H9 (cell line): Measurements from ENCODE around the gene TBC1D12. TPM values are rescaled to one million over a fixed set of nuclear protein-coding genes. Genes with fewer than 3 reads are reported as not detected.

Source experiments
- DNase-seq: peaks from one replicate; pipeline ENCODE4 v3.0.0-alpha.2; 2017
- H2AFZ ChIP-seq: one replicate; pipeline ENCODE4 v1.6.1; 2013; ENCODE audit warnings: mild to moderate bottlenecking, low read length, control low read depth, moderate library complexity
- H2AK5ac ChIP-seq: 2 replicates; pipeline ENCODE4 v1.6.1; 2013; ENCODE audit warnings: low read length, control low read depth, mixed read lengths; ENCODE audit not compliant: insufficient read length
- H2BK120ac ChIP-seq: one replicate; pipeline ENCODE4 v1.6.1; 2013; ENCODE audit warnings: low read depth, mild to moderate bottlenecking, low read length, control low read depth, inconsistent platforms; ENCODE audit not compliant: poor library complexity, severe bottlenecking
- H2BK12ac ChIP-seq: 2 replicates; pipeline ENCODE4 v1.6.1; 2013; ENCODE audit warnings: low read length, control low read depth, mixed read lengths, low read depth; ENCODE audit not compliant: insufficient read length
- H2BK15ac ChIP-seq: 2 replicates; pipeline ENCODE4 v1.6.1; 2013; ENCODE audit warnings: low read depth, low read length, control low read depth
- H2BK20ac ChIP-seq: one replicate; pipeline ENCODE4 v1.6.1; 2013; ENCODE audit warnings: low read depth, mild to moderate bottlenecking, low read length, control low read depth, inconsistent platforms; ENCODE audit not compliant: poor library complexity, severe bottlenecking
- H2BK5ac ChIP-seq: 2 replicates; pipeline ENCODE4 v1.6.1; 2013; ENCODE audit warnings: low read length, control low read depth, mixed read lengths; ENCODE audit not compliant: insufficient read length
- H3K14ac ChIP-seq: 2 replicates; pipeline ENCODE4 v1.6.1; 2013; ENCODE audit warnings: low read length, control low read depth; ENCODE audit not compliant: insufficient read depth
- H3K18ac ChIP-seq: 2 replicates; pipeline ENCODE4 v1.6.1; 2013; ENCODE audit warnings: low read depth, mild to moderate bottlenecking, mixed read lengths, low read length, control low read depth; ENCODE audit not compliant: insufficient read length
- H3K23ac ChIP-seq: 2 replicates; pipeline ENCODE4 v1.6.1; 2013; ENCODE audit warnings: low read length, control low read depth, mixed read lengths, low read depth; ENCODE audit not compliant: insufficient read length
- H3K23me2 ChIP-seq: 2 replicates; pipeline ENCODE4 v1.6.1; 2013; ENCODE audit warnings: low read depth, mild to moderate bottlenecking, mixed read lengths, low read length, control low read depth; ENCODE audit not compliant: insufficient read length, poor library complexity, severe bottlenecking
- H3K27ac ChIP-seq: 2 replicates; pipeline ENCODE4 v1.5.1; 2013; ENCODE audit warnings: low read length, control low read depth, mixed read lengths, low read depth; ENCODE audit not compliant: insufficient read length
- H3K27me3 ChIP-seq: 2 replicates; pipeline ENCODE4 v1.6.1; 2013; ENCODE audit warnings: low read length, control low read depth, inconsistent platforms; ENCODE audit not compliant: insufficient read depth
- H3K4ac ChIP-seq: 2 replicates; pipeline ENCODE4 v1.6.1; 2013; ENCODE audit warnings: low read depth, mild to moderate bottlenecking, control low read depth, inconsistent platforms, low read length, moderate library complexity
- H3K4me1 ChIP-seq: 2 replicates; pipeline ENCODE4 v1.6.1; 2013; ENCODE audit warnings: low read length, control low read depth, inconsistent platforms; ENCODE audit not compliant: insufficient read depth
- H3K4me2 ChIP-seq: 2 replicates; pipeline ENCODE4 v1.6.1; 2013; ENCODE audit warnings: low read length, control low read depth, mixed read lengths; ENCODE audit not compliant: insufficient read length, insufficient read depth
- H3K56ac ChIP-seq: 2 replicates; pipeline ENCODE4 v1.6.1; 2013; ENCODE audit warnings: low read depth, mild to moderate bottlenecking, mixed read lengths, low read length, control low read depth; ENCODE audit not compliant: insufficient read length
- H3K79me1 ChIP-seq: 2 replicates; pipeline ENCODE4 v1.6.1; 2013; ENCODE audit warnings: low read depth, mild to moderate bottlenecking, moderate library complexity, low read length, control low read depth, inconsistent platforms; ENCODE audit not compliant: insufficient read depth, poor library complexity, severe bottlenecking
- H3K79me2 ChIP-seq: 2 replicates; pipeline ENCODE4 v1.6.1; 2013; ENCODE audit warnings: low read length, control low read depth, inconsistent platforms; ENCODE audit not compliant: insufficient read depth
- H3K9ac ChIP-seq: 2 replicates; pipeline ENCODE4 v1.6.1; 2013; ENCODE audit warnings: low read length, control low read depth, mixed read lengths; ENCODE audit not compliant: insufficient read length; ENCODE audit errors: extremely low read depth
- H3K9me3 ChIP-seq: one replicate; pipeline ENCODE4 v1.6.1; 2013; ENCODE audit warnings: low read depth, low read length, inconsistent platforms; ENCODE audit not compliant: control insufficient read depth
- H3T11ph ChIP-seq: one replicate; pipeline ENCODE4 v1.6.1; 2013; ENCODE audit warnings: mild to moderate bottlenecking, low read length, control low read depth, inconsistent platforms
- H4K20me1 ChIP-seq: one replicate; pipeline ENCODE4 v1.6.1; 2013; ENCODE audit not compliant: control insufficient read depth, insufficient read length, insufficient read depth
- H4K5ac ChIP-seq: 2 replicates; pipeline ENCODE4 v1.6.1; 2013; ENCODE audit warnings: low read depth, mild to moderate bottlenecking, mixed read lengths, low read length, control low read depth; ENCODE audit not compliant: insufficient read length
- H4K8ac ChIP-seq: replicated peaks from 2 replicates; pipeline ENCODE4 v1.6.1; 2013; ENCODE audit warnings: low read length, control low read depth, mixed read lengths, low read depth; ENCODE audit not compliant: insufficient read length
- H4K91ac ChIP-seq: 2 replicates; pipeline ENCODE4 v1.6.1; 2013; ENCODE audit warnings: low read depth, mild to moderate bottlenecking, moderate library complexity, mixed read lengths, low read length, control low read depth; ENCODE audit not compliant: insufficient read length
- H3K27ac Mint-ChIP-seq, 3 experiments: 2 replicates in 2 of 3; 3 replicates in 1 of 3; pipeline ENCODE4 v1.8.0; 2020 to 2021; ENCODE audit warnings: mixed read lengths in 3 of 3, mild to moderate bottlenecking in 1 of 3, moderate library complexity in 1 of 3
- H3K27me3 Mint-ChIP-seq: 2 replicates; pipeline ENCODE4 v1.8.0; 2021; ENCODE audit warnings: low read depth, mild to moderate bottlenecking, moderate library complexity, mixed read lengths
- H3K36me3 Mint-ChIP-seq, 3 experiments: 2 replicates in 2 of 3; 3 replicates in 1 of 3; pipeline ENCODE4 v1.8.0; 2020 to 2021; ENCODE audit warnings: low read depth in 3 of 3, mixed read lengths in 3 of 3; ENCODE audit not compliant: insufficient read depth in 1 of 3
- H3K4me1 Mint-ChIP-seq, 2 experiments: 2 replicates each; pipeline ENCODE4 v1.8.0; 2020; ENCODE audit warnings: mixed read lengths in 2 of 2
- H3K4me3 Mint-ChIP-seq, 2 experiments: 2 replicates in 1 of 2; 3 replicates in 1 of 2; pipeline ENCODE4 v1.8.0; 2020 to 2021; ENCODE audit warnings: mild to moderate bottlenecking in 2 of 2, mixed read lengths in 2 of 2, moderate library complexity in 1 of 2
- H3K9me3 Mint-ChIP-seq, 2 experiments: 2 replicates in 1 of 2; 3 replicates in 1 of 2; pipeline ENCODE4 v1.8.0; 2020; ENCODE audit warnings: mild to moderate bottlenecking in 2 of 2, mixed read lengths in 2 of 2, moderate library complexity in 1 of 2
- WGBS: extraction: QIAGEN DNeasy Blood & Tissue Kit; methylation state at CpG from one replicate; pipeline ENCODE4 v1.1.7; 2013; ENCODE audit warnings: missing lambda C conversion rate, low lambda C conversion rate, mixed read lengths; ENCODE audit not compliant: insufficient read length; ENCODE audit errors: extremely low coverage; 5-methylcytosine and 5-hydroxymethylcytosine counted together
- total RNA-seq: library from RNA; stranded (reverse); gene quantifications from 2 replicates; pipeline ENCODE4 v1.2.1, GENCODE V29; 2021
- TF ChIP-seq, protein P1 (sequence below): fragments of 200-600 bp; sonication (generic); conservative IDR thresholded peaks from 3 replicates; pipeline ENCODE4 v1.8.0; 2021; ENCODE audit warnings: antibody characterized with exemption, mild to moderate bottlenecking

TBC1D12 gene
- total RNA-seq, 1 experiment from 2014 or later, result 2.0 TPM

- no peaks in the 10 kb centered on the region for H3K27me3 ChIP-seq
- H2BK15ac ChIP-seq, result no peak overlapping the region
- no peaks in the 10 kb centered on the region for H3K23me2 ChIP-seq
- Mint-ChIP-seq H3K9me3 (no peaks in the 10 kb centered on the region), H3K27ac (no peak overlapping the region), H3K4me3 (no peak overlapping the region), H3K4me1 (no peaks in the 10 kb centered on the region), H3K27me3 (peaks cover 2% of the 10 kb centered on the region; the same call in 1 of the 2 replicates), H3K36me3 (no peaks in the 10 kb centered on the region)
- H4K91ac ChIP-seq, result no peak overlapping the region
- H3K9ac ChIP-seq, result no peak overlapping the region
- no peaks in the 10 kb centered on the region for H3K9me3 ChIP-seq
- no peak overlapping the region for H2BK12ac ChIP-seq
- no peak overlapping the region for H4K5ac ChIP-seq
- whole genome bisulfite sequencing, result no CpG with 5 or more reads among the region's 3 CpGs
- H3K23ac ChIP-seq, result no peak overlapping the region
- TF ChIP-seq, protein P1, sequence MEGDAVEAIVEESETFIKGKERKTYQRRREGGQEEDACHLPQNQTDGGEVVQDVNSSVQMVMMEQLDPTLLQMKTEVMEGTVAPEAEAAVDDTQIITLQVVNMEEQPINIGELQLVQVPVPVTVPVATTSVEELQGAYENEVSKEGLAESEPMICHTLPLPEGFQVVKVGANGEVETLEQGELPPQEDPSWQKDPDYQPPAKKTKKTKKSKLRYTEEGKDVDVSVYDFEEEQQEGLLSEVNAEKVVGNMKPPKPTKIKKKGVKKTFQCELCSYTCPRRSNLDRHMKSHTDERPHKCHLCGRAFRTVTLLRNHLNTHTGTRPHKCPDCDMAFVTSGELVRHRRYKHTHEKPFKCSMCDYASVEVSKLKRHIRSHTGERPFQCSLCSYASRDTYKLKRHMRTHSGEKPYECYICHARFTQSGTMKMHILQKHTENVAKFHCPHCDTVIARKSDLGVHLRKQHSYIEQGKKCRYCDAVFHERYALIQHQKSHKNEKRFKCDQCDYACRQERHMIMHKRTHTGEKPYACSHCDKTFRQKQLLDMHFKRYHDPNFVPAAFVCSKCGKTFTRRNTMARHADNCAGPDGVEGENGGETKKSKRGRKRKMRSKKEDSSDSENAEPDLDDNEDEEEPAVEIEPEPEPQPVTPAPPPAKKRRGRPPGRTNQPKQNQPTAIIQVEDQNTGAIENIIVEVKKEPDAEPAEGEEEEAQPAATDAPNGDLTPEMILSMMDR, result no peak
- no peak overlapping the region for H3K4me2 ChIP-seq
- no peak overlapping the region for H2BK5ac ChIP-seq
- H4K8ac ChIP-seq, result no peak overlapping the region
- H3K14ac ChIP-seq, result no peak overlapping the region
- no peak overlapping the region for H2BK120ac ChIP-seq
- no peak overlapping the region for H2BK20ac ChIP-seq
- no peak overlapping the region for H3K27ac ChIP-seq
- no peak overlapping the region for H3K18ac ChIP-seq
- H3T11ph ChIP-seq, result no peak overlapping the region
- H3K4ac ChIP-seq, result no peak overlapping the region
- no peaks in the 10 kb centered on the region for H3K79me2 ChIP-seq
- H2AFZ ChIP-seq, result no peak overlapping the region
- H4K20me1 ChIP-seq, result no peaks in the 10 kb centered on the region
- H3K56ac ChIP-seq, result no peak overlapping the region
- no peaks in the 10 kb centered on the region for H3K4me1 ChIP-seq
- H2AK5ac ChIP-seq, result no peak overlapping the region
- no peaks in the 10 kb centered on the region for H3K79me1 ChIP-seq
- no peak for DNase-seq
Measured at GRCh38 chr10:94416896-94417295, 14.6 kb downstream of the TBC1D12 start.
